T-helper 2 cell treated with Interferon-gamma antibody and Interleukin-4, amounts not matched to agents 100 ng/mL and 5 ng/mL, for 36 hours (primary cell): ENCODE results near the gene ADGRG1. TPM values are rescaled to one million over a fixed set of nuclear protein-coding genes. Genes with fewer than 3 reads are reported as not detected.
"Not testable (repeated sequence)": the region's sequence is repeated elsewhere in the genome, so short reads cannot be mapped to it uniquely, and the experiment has no call there.

Experiments used
- intact Hi-C: fragments of 100-400 bp; cut with micrococcal nuclease; formaldehyde crosslinking; loops from one replicate; pipeline ENCODE4 v1.15.1; 2023
- total RNA-seq: library from RNA; stranded (reverse); gene quantifications from 2 replicates; pipeline ENCODE4 v1.2.3, GENCODE V29; 2022

Gene ADGRG1
- total RNA-seq, 1 donor from 2014 or later: 2.4 TPM

DNA sequence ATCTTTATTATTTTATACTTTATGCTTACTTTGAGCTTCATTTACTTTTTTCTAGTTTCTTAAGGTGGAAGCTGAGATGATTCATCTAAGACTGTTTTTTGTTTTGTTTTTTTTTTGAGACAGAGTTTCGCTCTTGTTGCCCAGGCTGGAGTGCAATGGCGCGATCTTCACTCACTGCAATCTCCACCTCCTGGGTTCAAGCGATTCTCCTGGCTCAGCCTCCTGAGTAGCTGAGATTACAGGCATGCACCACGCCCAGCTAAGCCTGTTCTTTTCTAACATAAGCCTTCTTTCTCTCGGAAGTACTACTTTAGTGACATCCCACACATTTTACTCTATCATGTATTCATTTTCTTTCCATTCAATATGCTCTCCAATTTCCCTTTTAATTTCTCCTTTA, 84.1 kb downstream of the ADGRG1 start:
- intact Hi-C loops: not testable (repeated sequence)

DNA sequence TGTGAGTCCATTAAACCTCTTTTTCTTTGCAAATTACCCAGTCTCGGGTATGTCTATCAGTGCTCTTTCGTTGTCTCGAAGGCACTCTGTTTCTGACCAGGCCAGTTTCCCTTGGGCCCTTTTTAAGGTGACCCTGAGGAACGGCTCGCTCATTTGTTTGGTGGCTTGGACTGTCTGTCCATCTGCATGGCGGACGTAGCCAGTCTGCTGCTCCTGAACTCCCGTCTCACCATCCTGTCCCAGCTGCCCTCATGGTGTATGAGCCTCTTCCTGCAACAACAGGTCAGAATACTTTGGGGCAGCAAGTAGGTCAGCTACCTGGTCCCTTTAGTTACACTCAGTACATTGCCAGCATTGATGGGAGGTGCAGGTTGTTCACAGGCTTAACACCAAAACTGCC, 85.2 kb downstream of the ADGRG1 start:
- intact Hi-C loops: no loop called here

DNA sequence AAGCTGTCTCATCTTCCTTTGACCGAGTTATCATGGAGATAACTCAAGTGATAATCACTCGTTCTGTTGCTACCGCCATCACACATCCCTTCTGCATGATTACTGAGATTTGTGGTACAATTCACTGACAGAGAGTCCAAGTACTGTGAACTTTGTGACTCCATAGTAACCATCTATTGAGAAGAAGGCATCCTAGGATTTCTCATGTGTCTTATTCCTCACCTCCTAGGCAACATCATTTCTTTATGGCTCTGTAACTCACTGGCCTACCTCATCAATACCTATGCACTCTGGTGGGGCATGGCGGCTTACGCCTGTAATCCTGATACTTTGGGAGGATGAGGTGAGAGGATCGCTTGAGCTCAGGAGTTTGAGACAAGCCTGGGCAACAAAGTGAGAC, 85.6 kb downstream of the ADGRG1 start:
- intact Hi-C loops: no loop called here

Other genes with a start within 250 kb of the ADGRG1 start
- gene CCL17, start 223.9 kb upstream of the ADGRG1 start, total RNA-seq: not detected in 2 replicates
- 56.5 and 63.9 TPM in 2 replicates for gene CIAPIN1, start 181.2 kb upstream of the ADGRG1 start, total RNA-seq
- gene COQ9, start 181.2 kb upstream of the ADGRG1 start, total RNA-seq: 38.3 and 39.7 TPM in 2 replicates
- 63.3 and 64.3 TPM in 2 replicates for gene POLR2C, start 166.0 kb upstream of the ADGRG1 start, total RNA-seq
- gene DOK4, start 142.1 kb upstream of the ADGRG1 start, total RNA-seq: 1.3 and 1.4 TPM in 2 replicates
- gene CCDC102A, start 92.1 kb upstream of the ADGRG1 start, total RNA-seq: 9.3 and 10.1 TPM in 2 replicates
- 2.4 and 2.7 TPM in 2 replicates for gene ADGRG5, start 86.0 kb upstream of the ADGRG1 start, total RNA-seq
- gene ADGRG3, start 39.7 kb downstream of the ADGRG1 start, total RNA-seq: not detected in 2 replicates
- not detected in 2 replicates for gene DRC7, start 66.2 kb downstream of the ADGRG1 start, total RNA-seq
- 28.3 and 30.5 TPM in 2 replicates for gene KATNB1, start 107.1 kb downstream of the ADGRG1 start, total RNA-seq
- gene KIFC3, start 173.9 kb downstream of the ADGRG1 start, total RNA-seq: not detected in 2 replicates